ENCODE results near the gene C12orf57. TPM values are rescaled to one million over a fixed set of nuclear protein-coding genes. Genes with fewer than 3 reads are reported as not detected.

Gene C12orf57
- total RNA-seq, 1 experiment from 2014 or later = 103 TPM

- H3K4me1 Mint-ChIP-seq (ENCODE audit: low read depth, unreplicated experiment) = peaks cover 17% of the 10 kb centered on the region
- no peak for DNase-seq
- no peak overlapping the region for H3K27ac Mint-ChIP-seq (ENCODE audit: unreplicated experiment)
- no peak overlapping the region for H3K4me3 Mint-ChIP-seq (ENCODE audit: low read depth, unreplicated experiment)
- peaks cover 78% of the 10 kb centered on the region for H3K36me3 Mint-ChIP-seq (ENCODE audit: insufficient read depth, unreplicated experiment)
- H3K9me3 Mint-ChIP-seq (ENCODE audit: low read depth, unreplicated experiment) = no peaks in the 10 kb centered on the region
- CTCF ChIA-PET = no interaction called here
- no peaks in the 10 kb centered on the region for H3K27me3 Mint-ChIP-seq (ENCODE audit: unreplicated experiment)
- no TSS peak for BruUV-seq (replicated peaks)
- intact Hi-C loops (cut with micrococcal nuclease; ENCODE audit: unreplicated experiment) = no loop called here
- no peak for TF ChIP-seq CTCF (IDR thresholded peaks at IDR 0.05; ENCODE audit: unreplicated experiment)
Measured at GRCh38 chr12:6959058-6959804, 15.4 kb downstream of the C12orf57 start.

GRCh38 chr12:6959805-6960592, 16.2 kb downstream of the C12orf57 start:
- peaks cover 23% of the 10 kb centered on the region for H3K4me1 Mint-ChIP-seq (ENCODE audit: low read depth, unreplicated experiment)
- no peak for TF ChIP-seq CTCF (IDR thresholded peaks at IDR 0.05; ENCODE audit: unreplicated experiment)
- DNase-seq = no peak
- no peak overlapping the region for H3K4me3 Mint-ChIP-seq (ENCODE audit: low read depth, unreplicated experiment)
- intact Hi-C loops (cut with micrococcal nuclease; ENCODE audit: unreplicated experiment) = no loop called here
- H3K9me3 Mint-ChIP-seq (ENCODE audit: low read depth, unreplicated experiment) = no peaks in the 10 kb centered on the region
- H3K27ac Mint-ChIP-seq (ENCODE audit: unreplicated experiment) = peak overlapping the region; percentile 87
- H3K27me3 Mint-ChIP-seq (ENCODE audit: unreplicated experiment) = no peaks in the 10 kb centered on the region
- CTCF ChIA-PET = interaction anchor here (0.5 to 5.5 kb wide), 3 partner anchors 10 to 998 kb away, joined by 4 to 90 read pairs (median 6); partner anchors contain the start of genes C12orf57 and RNU7-1
- H3K36me3 Mint-ChIP-seq (ENCODE audit: insufficient read depth, unreplicated experiment) = peaks cover 86% of the 10 kb centered on the region
- no TSS peak for BruUV-seq (replicated peaks)

- no TSS peak for BruUV-seq (replicated peaks)
- DNase-seq = no peak
- Mint-ChIP-seq H3K4me3 (ENCODE audit: low read depth, unreplicated experiment) (peak overlapping the region; percentile 79), H3K4me1 (ENCODE audit: low read depth, unreplicated experiment) (peaks cover 30% of the 10 kb centered on the region), H3K27me3 (ENCODE audit: unreplicated experiment) (no peaks in the 10 kb centered on the region), H3K27ac (ENCODE audit: unreplicated experiment) (peak overlapping the region; percentile 87), H3K36me3 (ENCODE audit: insufficient read depth, unreplicated experiment) (peaks cover 89% of the 10 kb centered on the region), H3K9me3 (ENCODE audit: low read depth, unreplicated experiment) (no peaks in the 10 kb centered on the region)
- no peak for TF ChIP-seq CTCF (IDR thresholded peaks at IDR 0.05; ENCODE audit: unreplicated experiment)
- CTCF ChIA-PET = interaction anchor here (0.5 to 5.5 kb wide), 3 partner anchors 11 to 997 kb away, joined by 4 to 90 read pairs (median 6); partner anchors contain the start of genes C12orf57 and RNU7-1
- intact Hi-C loops (cut with micrococcal nuclease; ENCODE audit: unreplicated experiment) = no loop called here
Measured at GRCh38 chr12:6960593-6961277, 16.9 kb downstream of the C12orf57 start.

GRCh38 chr12:6961278-6961694, 17.5 kb downstream of the C12orf57 start:
- Mint-ChIP-seq H3K27me3 (ENCODE audit: unreplicated experiment) (no peaks in the 10 kb centered on the region), H3K4me1 (ENCODE audit: low read depth, unreplicated experiment) (peaks cover 34% of the 10 kb centered on the region), H3K27ac (ENCODE audit: unreplicated experiment) (peak overlapping the region; percentile 87), H3K9me3 (ENCODE audit: low read depth, unreplicated experiment) (no peaks in the 10 kb centered on the region), H3K36me3 (ENCODE audit: insufficient read depth, unreplicated experiment) (peaks cover 89% of the 10 kb centered on the region), H3K4me3 (ENCODE audit: low read depth, unreplicated experiment) (peak overlapping the region; percentile 79)
- TSS peak; percentile 52 for BruUV-seq (replicated peaks)
- intact Hi-C loops (cut with micrococcal nuclease; ENCODE audit: unreplicated experiment) = no loop called here
- CTCF ChIA-PET = interaction anchor here (1.4 to 5.5 kb wide), 7 partner anchors 9 to 92 kb away, joined by 3 to 90 read pairs (median 4); partner anchors contain the start of genes C12orf57, RNU7-1 and SPSB2
- DNase-seq = no peak
- TF ChIP-seq CTCF (IDR thresholded peaks at IDR 0.05; ENCODE audit: unreplicated experiment) = no peak

Measured in Calu3 (cell line).